AG09309 (cell line): ENCODE measurements around the gene KRTAP10-4.
"Not testable (repeated sequence)": the region's sequence is repeated elsewhere in the genome, so short reads cannot be mapped to it uniquely, and the experiment has no call there.

Experiments used
- DNase-seq: peaks from one replicate; pipeline ENCODE4 v3.0.0-alpha.2; 2010; ENCODE audit warnings: low read depth
- H3K4me3 ChIP-seq: 2 replicates; pipeline ENCODE4 v1.5.1; 2011; ENCODE audit warnings: mild to moderate bottlenecking, low read depth, low read length, moderate library complexity; ENCODE audit not compliant: control insufficient read depth
- CTCF ChIP-seq: IDR thresholded peaks from 2 replicates; pipeline ENCODE4 v1.5.1; 2011; ENCODE audit warnings: mild to moderate bottlenecking, low read depth, low read length, inconsistent platforms; ENCODE audit not compliant: insufficient read depth, control insufficient read depth; ENCODE audit errors: missing control alignments

Gene KRTAP10-4

GRCh38 chr21:44552136-44552535 lies 21.4 kb upstream of the KRTAP10-4 start:
- no peak overlapping the region for H3K4me3 ChIP-seq
- DNase-seq: no peak
- no peak for TF ChIP-seq CTCF

GRCh38 chr21:44552681-44553080 lies 20.8 kb upstream of the KRTAP10-4 start:
- DNase-seq: no peak
- no peak for TF ChIP-seq CTCF
- H3K4me3 ChIP-seq: no peak overlapping the region

GRCh38 chr21:44555200-44555875 lies 18.2 kb upstream of the KRTAP10-4 start:
- no peak overlapping the region for H3K4me3 ChIP-seq
- no peak for DNase-seq
- no peak for TF ChIP-seq CTCF

- TF ChIP-seq CTCF: no peak
- no peak overlapping the region for H3K4me3 ChIP-seq
- no peak for DNase-seq
These were observed 16.6 kb upstream of the KRTAP10-4 start for GRCh38 chr21:44556879-44557278.

GRCh38 chr21:44557491-44558328 lies 15.8 kb upstream of the KRTAP10-4 start:
- DNase-seq: no peak
- H3K4me3 ChIP-seq: no peak overlapping the region
- TF ChIP-seq CTCF: no peak

- not testable (repeated sequence) for H3K4me3 ChIP-seq, DNase-seq
These were observed 15.2 kb upstream of the KRTAP10-4 start for GRCh38 chr21:44558329-44558675.

GRCh38 chr21:44558695-44559094 lies 14.8 kb upstream of the KRTAP10-4 start, which contains the start of gene KRTAP10-3:
Gene KRTAP10-3 (minus strand): TSS chr21:44558795. CDS start chr21:44558715, 80 bp downstream.
- no peak for TF ChIP-seq CTCF

More at GRCh38 chr21:44558695-44559094, 14.8 kb upstream of the KRTAP10-4 start, which contains the start of gene KRTAP10-3:
- H3K4me3 ChIP-seq: no peak within 1 kb of the TSS
- no peak for DNase-seq
